ENCODE measurements around the gene TIMM10B. TPM values are rescaled to one million over a fixed set of nuclear protein-coding genes. Genes with fewer than 3 reads are reported as not detected.
A peak's percentile ranks its signal among the peaks of the same experiment; 100 is the strongest.

TIMM10B gene
- total and polyA plus RNA-seq, 2 donors (not counting 1 experiment from before 2014, with no cell fraction given): 42.9 to 62.1 TPM

- H3K4me3 ChIP-seq (ENCODE audit: control extremely low read depth in 1 of 5, extremely low read depth in 1 of 5, insufficient read depth in 1 of 5, low read depth in 2 of 5, low read length in 4 of 5): no peak overlapping the region
- TF ChIP-seq EZH2 (IDR thresholded peaks at IDR 0.05; ENCODE audit: borderline replicate concordance, insufficient read depth, low read depth, low read length, poor library complexity, severe bottlenecking) (no peak), CTCF (IDR thresholded peaks at IDR 0.05) (no peak)
- H3K9me3 Mint-ChIP-seq (ENCODE audit: insufficient read depth): no peaks in the 10 kb centered on the region
- no peak overlapping the region for H3K9ac ChIP-seq (ENCODE audit: low read length)
- ATAC-seq (ENCODE audit: low read depth) (no peak), DNase-seq (no peak)
- CTCF ChIA-PET: interaction anchor here (1.0 to 6.6 kb wide), 5 partner anchors 10 to 271 kb away, joined by 3 to 27 read pairs (median 4); no protein-coding TSS in a partner anchor
- no peaks in the 10 kb centered on the region for H3K27me3 ChIP-seq (replicated peaks in 1 of 4; ENCODE audit: control extremely low read depth in 1 of 4, control insufficient read depth in 3 of 4, insufficient read depth in 4 of 4, low read length in 3 of 4)
- peak overlapping the region in 1 of 2 donors; percentile 19 for H3K27ac ChIP-seq (ENCODE audit: low read length in 2 of 2)
- no peak overlapping the region for H3K4me3 Mint-ChIP-seq
- no peaks in the 10 kb centered on the region for H3K27me3 Mint-ChIP-seq
- no peaks in the 10 kb centered on the region for H4K20me1 ChIP-seq (ENCODE audit: control insufficient read depth, insufficient read depth, low read length, poor library complexity, severe bottlenecking)
- H3K36me3 ChIP-seq (replicated peaks in 1 of 2; ENCODE audit: control extremely low read depth in 1 of 2, control insufficient read depth in 1 of 2, extremely low read depth in 1 of 2, insufficient read depth in 2 of 2, low read length in 1 of 2): peaks cover 0 to 58% of the 10 kb centered on the region in 2 experiments
- intact Hi-C loops (cut with micrococcal nuclease): loop anchor here (10.0 kb wide), 1 partner anchor 801 kb away; the partner anchor contains the start of genes TRIM22 and TRIM5
- POLR2A ChIA-PET: no interaction called here
- peaks cover 25% of the 10 kb centered on the region for H3K4me1 Mint-ChIP-seq
- peaks cover 50% of the 10 kb centered on the region for H3K79me2 ChIP-seq (ENCODE audit: control insufficient read depth, insufficient read depth, low read length)
- H2AFZ ChIP-seq (ENCODE audit: insufficient read depth, low read depth, low read length, poor library complexity, severe bottlenecking): no peak overlapping the region
- H3K4me2 ChIP-seq (replicated peaks; ENCODE audit: low read depth, low read length, poor library complexity, severe bottlenecking): no peak overlapping the region
- no peak overlapping the region for H3K27ac Mint-ChIP-seq
- 97% methylated on average over 3 of the region's 3 CpGs for whole genome bisulfite sequencing (ENCODE audit: insufficient coverage)
- H3K9me3 ChIP-seq (ENCODE audit: control extremely low read depth in 1 of 3, control insufficient read depth in 2 of 3, insufficient read depth in 1 of 3, low read length in 2 of 3): no peaks in the 10 kb centered on the region
- H3K4me1 ChIP-seq (ENCODE audit: control insufficient read depth in 2 of 2, insufficient read depth in 2 of 2, low read length in 2 of 2): peaks cover 16 to 18% of the 10 kb centered on the region in 2 donors
Observed at GRCh38 chr11:6485661-6486060, 4.4 kb downstream of the TIMM10B start.

DNA sequence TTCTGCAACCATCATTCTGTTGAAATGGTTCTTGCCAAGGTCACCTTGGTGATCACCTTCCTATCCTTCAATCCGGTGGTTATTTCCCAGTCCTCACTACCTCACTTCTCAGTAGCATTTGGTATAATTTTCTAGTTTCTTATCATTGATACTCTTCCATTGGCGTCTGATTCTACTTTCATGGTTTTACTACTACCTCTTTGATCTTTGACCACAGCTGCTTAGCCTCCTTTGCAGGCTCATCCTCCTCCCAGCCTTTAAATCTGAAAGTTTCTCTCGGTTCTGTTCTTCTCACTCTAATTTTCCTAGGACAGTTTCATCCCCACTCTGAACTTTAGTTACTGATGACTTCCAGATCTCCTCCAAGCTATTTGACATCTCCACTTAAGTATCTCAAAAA lies 5.0 kb downstream of the TIMM10B start:
- H3K4me2 ChIP-seq (replicated peaks; ENCODE audit: low read depth, low read length, poor library complexity, severe bottlenecking): no peak overlapping the region
- POLR2A ChIA-PET: no interaction called here
- no peak overlapping the region for H3K4me3 Mint-ChIP-seq
- WGBS (ENCODE audit: insufficient coverage): 91% methylated on average over 2 of the region's 3 CpGs
- no peak overlapping the region for H3K9ac ChIP-seq (ENCODE audit: low read length)
- intact Hi-C loops (cut with micrococcal nuclease): loop anchor here (10.0 kb wide), 1 partner anchor 801 kb away; the partner anchor contains the start of genes TRIM22 and TRIM5
- H3K4me3 ChIP-seq (ENCODE audit: control extremely low read depth in 1 of 5, extremely low read depth in 1 of 5, insufficient read depth in 1 of 5, low read depth in 2 of 5, low read length in 4 of 5): no peak overlapping the region
- no peaks in the 10 kb centered on the region for H3K9me3 Mint-ChIP-seq (ENCODE audit: insufficient read depth)
- peaks cover 0 to 58% of the 10 kb centered on the region in 2 experiments for H3K36me3 ChIP-seq (replicated peaks in 1 of 2; ENCODE audit: control extremely low read depth in 1 of 2, control insufficient read depth in 1 of 2, extremely low read depth in 1 of 2, insufficient read depth in 2 of 2, low read length in 1 of 2)
- peak overlapping the region in 1 of 2 donors; percentile 19 for H3K27ac ChIP-seq (ENCODE audit: low read length in 2 of 2)
- no peak for ATAC-seq (ENCODE audit: low read depth)
- H3K27me3 Mint-ChIP-seq: no peaks in the 10 kb centered on the region
- H3K27me3 ChIP-seq (replicated peaks in 1 of 4; ENCODE audit: control extremely low read depth in 1 of 4, control insufficient read depth in 3 of 4, insufficient read depth in 4 of 4, low read length in 3 of 4): no peaks in the 10 kb centered on the region
- H3K79me2 ChIP-seq (ENCODE audit: control insufficient read depth, insufficient read depth, low read length): peaks cover 45% of the 10 kb centered on the region
- H3K27ac Mint-ChIP-seq: no peak overlapping the region
- no peak for DNase-seq
- no peak overlapping the region for H2AFZ ChIP-seq (ENCODE audit: insufficient read depth, low read depth, low read length, poor library complexity, severe bottlenecking)
- peaks cover 20% of the 10 kb centered on the region for H3K4me1 Mint-ChIP-seq
- peaks cover 13 to 14% of the 10 kb centered on the region in 2 donors for H3K4me1 ChIP-seq (ENCODE audit: control insufficient read depth in 2 of 2, insufficient read depth in 2 of 2, low read length in 2 of 2)
- no peaks in the 10 kb centered on the region for H4K20me1 ChIP-seq (ENCODE audit: control insufficient read depth, insufficient read depth, low read length, poor library complexity, severe bottlenecking)
- TF ChIP-seq CTCF (IDR thresholded peaks at IDR 0.05) (no peak), EZH2 (IDR thresholded peaks at IDR 0.05; ENCODE audit: borderline replicate concordance, insufficient read depth, low read depth, low read length, poor library complexity, severe bottlenecking) (no peak)
- no peaks in the 10 kb centered on the region for H3K9me3 ChIP-seq (ENCODE audit: control extremely low read depth in 1 of 3, control insufficient read depth in 2 of 3, insufficient read depth in 1 of 3, low read length in 2 of 3)
- CTCF ChIA-PET: interaction anchor here (0.8 to 6.6 kb wide), 3 partner anchors 96 to 219 kb away, joined by 3 to 27 read pairs (median 4); partner anchors contain the start of gene SMPD1

Measured in B cell (primary cell).